Astrocyte of the cerebellum (primary cell): ENCODE results near the gene EFTUD2.

Experiments
- DNase-seq: peaks from one replicate; pipeline ENCODE4 v3.0.0-alpha.2; 2011; ENCODE audit warnings: low read depth
- H3K4me3 ChIP-seq: 2 replicates; pipeline ENCODE4 v1.5.1; 2011; ENCODE audit warnings: mild to moderate bottlenecking, low read depth, low read length, moderate library complexity
- in situ Hi-C: cut with HindIII; loops from 2 replicates; pipeline ENCODE4 v1.10.0; 2017; ENCODE audit warnings: low sequenced_read_pairs
- TF ChIP-seq, protein P1 (sequence below): IDR thresholded peaks from 2 replicates; pipeline ENCODE4 v1.5.1; 2012; ENCODE audit warnings: low read length, low read depth, moderate library complexity, mild to moderate bottlenecking; ENCODE audit errors: missing control alignments

Gene EFTUD2

DNA sequence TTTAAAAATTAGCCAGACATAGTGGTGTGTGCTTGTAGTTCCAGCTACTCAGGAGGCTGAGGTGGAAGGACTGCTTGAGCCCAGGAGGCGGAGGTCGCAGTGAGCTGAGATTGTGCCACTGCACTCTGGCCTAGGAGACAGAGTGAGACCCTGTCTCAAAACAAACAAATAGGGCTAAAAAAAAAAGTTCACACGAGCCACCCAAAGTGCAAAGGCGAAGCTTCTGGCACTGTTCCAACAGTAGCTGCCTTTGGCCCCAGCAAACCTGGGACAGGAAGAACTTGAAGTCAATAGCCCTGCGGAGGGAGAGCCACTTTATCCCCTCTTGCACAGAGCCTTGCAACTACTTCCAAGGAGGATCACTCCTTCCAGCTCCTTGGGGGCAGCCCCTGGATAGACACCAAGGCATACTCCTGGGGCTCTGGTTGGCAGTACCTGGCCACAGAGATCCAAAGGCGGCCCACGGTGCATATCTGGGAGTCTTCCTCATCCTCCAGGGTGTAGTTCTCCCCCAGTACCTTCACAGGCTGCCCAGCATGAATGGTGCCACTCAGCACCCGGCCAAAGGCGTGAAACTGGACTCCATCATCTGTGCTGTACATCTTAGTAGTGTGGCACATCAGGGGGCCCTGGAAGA, 36.8 kb downstream of the EFTUD2 start:
- in situ Hi-C loops, result no loop called here
- DNase-seq, result no peak
- TF ChIP-seq, protein P1, sequence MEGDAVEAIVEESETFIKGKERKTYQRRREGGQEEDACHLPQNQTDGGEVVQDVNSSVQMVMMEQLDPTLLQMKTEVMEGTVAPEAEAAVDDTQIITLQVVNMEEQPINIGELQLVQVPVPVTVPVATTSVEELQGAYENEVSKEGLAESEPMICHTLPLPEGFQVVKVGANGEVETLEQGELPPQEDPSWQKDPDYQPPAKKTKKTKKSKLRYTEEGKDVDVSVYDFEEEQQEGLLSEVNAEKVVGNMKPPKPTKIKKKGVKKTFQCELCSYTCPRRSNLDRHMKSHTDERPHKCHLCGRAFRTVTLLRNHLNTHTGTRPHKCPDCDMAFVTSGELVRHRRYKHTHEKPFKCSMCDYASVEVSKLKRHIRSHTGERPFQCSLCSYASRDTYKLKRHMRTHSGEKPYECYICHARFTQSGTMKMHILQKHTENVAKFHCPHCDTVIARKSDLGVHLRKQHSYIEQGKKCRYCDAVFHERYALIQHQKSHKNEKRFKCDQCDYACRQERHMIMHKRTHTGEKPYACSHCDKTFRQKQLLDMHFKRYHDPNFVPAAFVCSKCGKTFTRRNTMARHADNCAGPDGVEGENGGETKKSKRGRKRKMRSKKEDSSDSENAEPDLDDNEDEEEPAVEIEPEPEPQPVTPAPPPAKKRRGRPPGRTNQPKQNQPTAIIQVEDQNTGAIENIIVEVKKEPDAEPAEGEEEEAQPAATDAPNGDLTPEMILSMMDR, result no peak
- H3K4me3 ChIP-seq, result no peak overlapping the region

DNA sequence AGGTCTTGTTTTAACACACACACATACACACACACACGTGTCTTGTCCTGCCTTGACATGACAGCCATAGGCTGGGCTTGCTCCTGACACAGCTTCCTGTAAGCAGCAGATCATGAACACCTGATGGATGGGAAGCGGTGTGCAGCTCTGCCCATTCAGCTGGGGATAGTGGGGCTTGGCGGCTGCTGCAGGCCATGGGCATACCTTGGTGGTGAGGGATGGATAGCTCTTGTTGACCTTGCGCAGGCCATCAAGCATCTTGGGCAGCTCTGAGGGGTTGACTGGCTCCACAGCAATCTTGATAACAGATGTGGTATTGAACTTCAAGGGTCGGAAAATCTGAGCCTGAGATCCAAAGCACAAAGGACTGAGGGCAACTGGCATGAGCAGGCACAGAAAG, 39.5 kb downstream of the EFTUD2 start:
- no peak for DNase-seq
- in situ Hi-C loops, result no loop called here
- TF ChIP-seq, protein P1, result no peak
- no peak overlapping the region for H3K4me3 ChIP-seq

DNA sequence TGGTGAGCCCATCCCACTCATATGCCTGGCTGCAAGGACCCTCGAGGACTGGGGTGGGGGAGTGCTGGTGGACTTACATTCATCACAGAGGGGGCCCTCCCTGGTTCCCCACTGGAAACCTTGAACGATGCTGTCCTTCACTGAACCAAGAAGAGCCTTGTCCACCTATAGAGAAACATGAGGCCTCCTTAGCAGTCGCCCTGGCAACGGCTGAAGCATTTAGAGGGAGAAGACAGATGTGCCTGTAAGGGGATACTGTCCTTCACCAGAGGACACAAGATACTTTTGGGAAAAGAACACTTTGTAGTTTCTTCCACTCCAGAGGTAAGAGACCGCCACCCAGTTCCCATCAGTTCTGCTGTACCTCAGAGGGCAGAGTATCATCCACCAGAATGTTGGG, 45.1 kb downstream of the EFTUD2 start:
- in situ Hi-C loops, result no loop called here
- TF ChIP-seq, protein P1, result no peak
- H3K4me3 ChIP-seq, result no peak overlapping the region
- no peak for DNase-seq

DNA sequence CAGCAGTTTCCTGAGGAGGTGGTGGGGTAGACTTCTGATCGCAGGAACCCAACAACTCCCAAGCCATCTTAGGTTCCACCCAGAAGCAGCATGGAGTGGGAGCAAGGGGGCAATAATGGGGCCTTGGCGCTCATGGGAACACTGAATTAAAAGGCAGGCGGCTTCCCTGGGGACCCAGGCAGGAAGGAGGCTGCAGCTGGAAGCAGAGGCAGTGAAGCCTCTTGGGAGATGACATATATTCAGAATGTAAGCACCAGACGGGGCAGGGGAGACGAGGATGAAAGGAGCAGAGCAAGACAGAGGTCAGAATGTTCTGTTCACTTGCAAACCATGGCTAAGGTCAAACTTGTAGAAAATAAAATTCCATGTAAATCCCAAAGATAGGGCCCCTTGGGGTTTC, 48.6 kb downstream of the EFTUD2 start:
- in situ Hi-C loops, result no loop called here
- TF ChIP-seq, protein P1, result no peak
- no peak for DNase-seq
- no peak overlapping the region for H3K4me3 ChIP-seq

DNA sequence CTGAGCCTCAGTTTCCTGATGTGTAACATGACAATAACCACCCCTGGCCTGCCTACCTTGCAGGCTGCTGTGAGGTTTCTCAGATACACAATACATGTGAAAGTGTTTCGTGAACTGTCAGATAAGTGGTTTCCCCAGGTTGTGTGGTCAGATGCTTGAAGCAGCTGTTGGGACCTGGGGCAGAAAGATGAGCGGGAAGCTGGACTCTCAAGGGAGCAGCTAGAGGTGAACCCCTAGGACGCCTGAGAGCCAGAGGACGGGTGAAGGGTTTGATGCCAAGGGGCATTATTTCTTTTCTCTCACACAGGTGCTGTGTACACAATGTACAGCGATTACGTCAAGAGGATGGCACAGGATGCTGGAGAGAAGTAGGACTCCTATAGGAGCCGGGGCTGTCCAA, 49.2 kb downstream of the EFTUD2 start:
- DNase-seq, result no peak
- in situ Hi-C loops, result no loop called here
- H3K4me3 ChIP-seq, result no peak overlapping the region
- TF ChIP-seq, protein P1, result no peak

DNA sequence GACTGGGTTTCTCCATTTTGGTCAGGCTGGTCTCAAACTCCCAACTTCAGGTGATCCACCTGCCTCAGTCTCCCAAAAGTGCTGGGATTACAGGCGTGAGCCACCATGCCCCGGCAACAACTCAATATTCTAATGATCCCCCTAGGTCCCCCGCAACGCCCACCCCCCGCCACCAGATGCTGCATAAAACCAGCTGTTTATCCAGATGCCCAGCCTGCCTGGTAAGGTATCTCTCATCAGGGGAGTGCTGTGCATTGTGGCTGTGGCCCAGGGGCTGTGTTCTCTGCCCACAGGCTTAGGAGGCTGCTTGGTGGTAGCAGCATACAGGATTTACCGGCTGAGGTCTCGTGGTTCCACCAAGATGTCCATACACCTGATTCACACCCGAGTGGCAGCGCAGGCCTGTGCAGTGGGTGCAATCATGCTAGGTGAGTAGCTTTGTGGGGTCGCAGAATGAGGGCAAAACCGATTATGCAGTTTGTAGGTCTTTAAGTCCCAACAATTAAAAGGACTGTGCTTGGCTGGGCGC, 50.2 kb downstream of the EFTUD2 start:
- in situ Hi-C loops, result no loop called here
- no peak overlapping the region for H3K4me3 ChIP-seq
- TF ChIP-seq, protein P1, result no peak
- no peak for DNase-seq
